HL-60 (cell line): Measurements from ENCODE around the gene ADD2.

Experiments
- DNase-seq, 2 experiments: peaks; one replicate each; pipeline ENCODE4 v3.0.0-alpha.2; 2010 to 2020; ENCODE audit warnings: low read depth in 1 of 2, low spot score in 1 of 2
- H3K27ac ChIP-seq: fragments of 250-450 bp; sonication (Bioruptor Pico); replicated peaks from 2 replicates; pipeline ENCODE4 v1.5.1; 2020; ENCODE audit warnings: mild to moderate bottlenecking, moderate library complexity
- H3K27me3 ChIP-seq: fragments of 250-450 bp; sonication (Bioruptor Pico); 2 replicates; pipeline ENCODE4 v1.5.1; 2021; ENCODE audit warnings: mild to moderate bottlenecking, moderate library complexity; ENCODE audit not compliant: insufficient read depth, poor library complexity, severe bottlenecking
- H3K4me3 ChIP-seq: replicated peaks from 2 replicates; pipeline ENCODE4 v1.5.1; 2011; ENCODE audit warnings: mild to moderate bottlenecking, control low read depth, low read length; ENCODE audit not compliant: insufficient read depth
- GABPA ChIP-seq: IDR thresholded peaks from 2 replicates; pipeline ENCODE4 v1.6.1; 2012; ENCODE audit warnings: low read depth
- POLR2AphosphoS5 ChIP-seq: IDR thresholded peaks from 2 replicates; pipeline ENCODE4 v1.6.1; 2012; ENCODE audit warnings: low read depth
- SPI1 ChIP-seq: IDR thresholded peaks from 2 replicates; pipeline ENCODE4 v1.6.1; 2012; ENCODE audit warnings: low read depth, mild to moderate bottlenecking, borderline replicate concordance
- TF ChIP-seq, protein P1 (sequence below): IDR thresholded peaks from 2 replicates; pipeline ENCODE4 v1.6.1; 2012; ENCODE audit warnings: low read depth; ENCODE audit not compliant: insufficient replicate concordance
- TF ChIP-seq, protein P2 (sequence below): IDR thresholded peaks from one replicate; pipeline ENCODE4 v1.5.1; 2011; ENCODE audit warnings: low read length, control low read depth, inconsistent platforms; ENCODE audit not compliant: insufficient read depth

Gene ADD2

DNA sequence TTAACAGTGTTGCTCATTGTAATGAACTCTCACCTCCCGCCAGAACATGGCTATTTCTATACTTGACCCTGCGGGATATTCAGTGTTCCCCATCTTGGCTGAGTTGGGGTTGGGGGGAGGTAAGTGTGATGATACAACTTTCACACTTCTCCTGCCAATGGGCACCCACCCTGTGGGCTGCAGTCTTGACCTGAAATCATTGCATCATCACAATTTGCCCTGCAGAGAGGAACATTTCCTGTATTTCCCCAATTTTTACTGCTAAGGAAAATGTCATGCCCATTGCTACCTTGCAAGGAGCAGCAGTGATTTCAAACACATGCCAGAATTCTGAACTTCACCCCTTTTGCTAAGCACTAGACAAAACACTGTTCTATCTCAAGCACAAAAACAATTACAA is 92.1 kb downstream of the ADD2 start:
- H3K4me3 ChIP-seq = no peak overlapping the region
- TF ChIP-seq POLR2AphosphoS5 (no peak), SPI1 (no peak), GABPA (no peak)
- TF ChIP-seq, protein P1, sequence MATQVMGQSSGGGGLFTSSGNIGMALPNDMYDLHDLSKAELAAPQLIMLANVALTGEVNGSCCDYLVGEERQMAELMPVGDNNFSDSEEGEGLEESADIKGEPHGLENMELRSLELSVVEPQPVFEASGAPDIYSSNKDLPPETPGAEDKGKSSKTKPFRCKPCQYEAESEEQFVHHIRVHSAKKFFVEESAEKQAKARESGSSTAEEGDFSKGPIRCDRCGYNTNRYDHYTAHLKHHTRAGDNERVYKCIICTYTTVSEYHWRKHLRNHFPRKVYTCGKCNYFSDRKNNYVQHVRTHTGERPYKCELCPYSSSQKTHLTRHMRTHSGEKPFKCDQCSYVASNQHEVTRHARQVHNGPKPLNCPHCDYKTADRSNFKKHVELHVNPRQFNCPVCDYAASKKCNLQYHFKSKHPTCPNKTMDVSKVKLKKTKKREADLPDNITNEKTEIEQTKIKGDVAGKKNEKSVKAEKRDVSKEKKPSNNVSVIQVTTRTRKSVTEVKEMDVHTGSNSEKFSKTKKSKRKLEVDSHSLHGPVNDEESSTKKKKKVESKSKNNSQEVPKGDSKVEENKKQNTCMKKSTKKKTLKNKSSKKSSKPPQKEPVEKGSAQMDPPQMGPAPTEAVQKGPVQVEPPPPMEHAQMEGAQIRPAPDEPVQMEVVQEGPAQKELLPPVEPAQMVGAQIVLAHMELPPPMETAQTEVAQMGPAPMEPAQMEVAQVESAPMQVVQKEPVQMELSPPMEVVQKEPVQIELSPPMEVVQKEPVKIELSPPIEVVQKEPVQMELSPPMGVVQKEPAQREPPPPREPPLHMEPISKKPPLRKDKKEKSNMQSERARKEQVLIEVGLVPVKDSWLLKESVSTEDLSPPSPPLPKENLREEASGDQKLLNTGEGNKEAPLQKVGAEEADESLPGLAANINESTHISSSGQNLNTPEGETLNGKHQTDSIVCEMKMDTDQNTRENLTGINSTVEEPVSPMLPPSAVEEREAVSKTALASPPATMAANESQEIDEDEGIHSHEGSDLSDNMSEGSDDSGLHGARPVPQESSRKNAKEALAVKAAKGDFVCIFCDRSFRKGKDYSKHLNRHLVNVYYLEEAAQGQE = no peak
- TF ChIP-seq, protein P2, sequence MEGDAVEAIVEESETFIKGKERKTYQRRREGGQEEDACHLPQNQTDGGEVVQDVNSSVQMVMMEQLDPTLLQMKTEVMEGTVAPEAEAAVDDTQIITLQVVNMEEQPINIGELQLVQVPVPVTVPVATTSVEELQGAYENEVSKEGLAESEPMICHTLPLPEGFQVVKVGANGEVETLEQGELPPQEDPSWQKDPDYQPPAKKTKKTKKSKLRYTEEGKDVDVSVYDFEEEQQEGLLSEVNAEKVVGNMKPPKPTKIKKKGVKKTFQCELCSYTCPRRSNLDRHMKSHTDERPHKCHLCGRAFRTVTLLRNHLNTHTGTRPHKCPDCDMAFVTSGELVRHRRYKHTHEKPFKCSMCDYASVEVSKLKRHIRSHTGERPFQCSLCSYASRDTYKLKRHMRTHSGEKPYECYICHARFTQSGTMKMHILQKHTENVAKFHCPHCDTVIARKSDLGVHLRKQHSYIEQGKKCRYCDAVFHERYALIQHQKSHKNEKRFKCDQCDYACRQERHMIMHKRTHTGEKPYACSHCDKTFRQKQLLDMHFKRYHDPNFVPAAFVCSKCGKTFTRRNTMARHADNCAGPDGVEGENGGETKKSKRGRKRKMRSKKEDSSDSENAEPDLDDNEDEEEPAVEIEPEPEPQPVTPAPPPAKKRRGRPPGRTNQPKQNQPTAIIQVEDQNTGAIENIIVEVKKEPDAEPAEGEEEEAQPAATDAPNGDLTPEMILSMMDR = no peak
- no peaks in the 10 kb centered on the region for H3K27me3 ChIP-seq
- no peak overlapping the region for H3K27ac ChIP-seq
- no peak for DNase-seq

DNA sequence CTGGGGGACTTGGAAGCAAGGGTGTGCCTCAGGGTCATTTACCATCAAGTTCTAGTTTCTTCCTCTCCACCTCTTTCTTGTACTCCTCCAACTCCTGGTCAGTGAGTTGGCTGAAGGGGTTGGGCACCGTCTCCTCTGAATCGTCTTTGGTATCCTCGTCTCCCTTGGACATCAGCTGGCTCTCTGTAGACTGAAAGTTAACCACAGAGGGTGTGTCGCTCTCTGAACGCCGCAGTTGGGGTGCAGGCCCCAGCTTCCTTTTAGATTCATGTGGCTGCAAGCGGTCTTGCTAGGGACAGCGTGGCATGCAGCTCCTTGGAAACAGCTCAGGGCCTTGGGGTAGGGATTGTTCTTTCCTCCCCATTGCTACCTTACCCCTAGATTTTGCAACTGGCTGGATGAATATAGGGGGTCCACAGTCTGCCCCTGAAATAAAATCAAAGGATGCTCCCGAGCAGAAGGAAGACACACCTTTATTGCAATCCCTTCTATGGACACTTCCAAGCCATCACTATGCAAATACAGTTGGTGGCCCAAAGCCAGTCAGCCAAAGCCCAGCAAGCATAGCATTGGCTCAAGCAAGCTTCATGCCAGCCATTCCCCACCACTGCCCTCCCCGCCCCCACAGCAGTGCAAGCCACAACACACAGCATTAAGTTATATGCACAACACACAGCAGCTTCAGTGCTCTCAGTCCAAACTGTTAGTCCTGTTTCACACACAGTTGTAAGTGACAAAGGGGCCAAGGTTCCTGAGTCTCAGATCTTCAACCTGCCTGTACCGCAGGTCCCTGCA is 93.2 kb downstream of the ADD2 start:
- TF ChIP-seq GABPA = no peak
- TF ChIP-seq POLR2AphosphoS5 = no peak
- TF ChIP-seq, protein P1 = no peak
- TF ChIP-seq, protein P2 = no peak
- TF ChIP-seq SPI1 = no peak
- no peak for DNase-seq
- H3K4me3 ChIP-seq = no peak overlapping the region
- no peak overlapping the region for H3K27ac ChIP-seq
- H3K27me3 ChIP-seq = no peaks in the 10 kb centered on the region

DNA sequence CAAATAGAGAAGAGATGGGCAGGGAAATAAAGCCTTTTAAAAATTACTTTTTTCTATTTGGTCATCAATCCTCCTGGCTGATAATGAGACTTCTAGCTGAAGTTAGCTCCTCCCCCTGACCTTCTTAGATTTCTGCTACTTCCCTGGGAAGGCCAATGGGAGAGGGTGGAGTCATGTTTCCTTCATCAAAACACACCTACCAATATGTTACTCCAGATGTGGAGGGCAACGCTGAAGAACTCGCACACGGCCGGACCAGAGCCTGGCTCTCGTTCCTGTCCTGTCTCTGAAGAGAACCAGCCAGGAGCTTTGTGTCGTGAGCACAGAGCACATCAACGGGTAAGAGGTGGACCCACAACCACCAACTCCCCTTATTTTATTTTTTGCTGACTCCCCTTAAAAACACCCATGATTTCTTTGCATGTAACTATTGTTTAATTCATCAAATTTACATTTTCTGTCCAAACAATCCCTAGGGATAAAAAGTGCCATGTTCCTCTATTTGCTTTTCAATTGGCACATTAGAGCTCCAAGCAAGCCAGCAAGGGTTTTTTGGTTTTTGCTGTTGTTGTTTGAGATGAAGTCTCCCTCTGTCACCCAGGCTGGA is 94.9 kb downstream of the ADD2 start:
- no peaks in the 10 kb centered on the region for H3K27me3 ChIP-seq
- TF ChIP-seq, protein P2 = no peak
- TF ChIP-seq POLR2AphosphoS5 = no peak
- TF ChIP-seq SPI1 = no peak
- TF ChIP-seq GABPA = no peak
- TF ChIP-seq, protein P1 = no peak
- H3K4me3 ChIP-seq = no peak overlapping the region
- DNase-seq = no peak
- no peak overlapping the region for H3K27ac ChIP-seq
